ENCODE results near the gene MFF.
A peak's percentile ranks its signal among the peaks of the same experiment; 100 is the strongest.

Gene MFF

DNA sequence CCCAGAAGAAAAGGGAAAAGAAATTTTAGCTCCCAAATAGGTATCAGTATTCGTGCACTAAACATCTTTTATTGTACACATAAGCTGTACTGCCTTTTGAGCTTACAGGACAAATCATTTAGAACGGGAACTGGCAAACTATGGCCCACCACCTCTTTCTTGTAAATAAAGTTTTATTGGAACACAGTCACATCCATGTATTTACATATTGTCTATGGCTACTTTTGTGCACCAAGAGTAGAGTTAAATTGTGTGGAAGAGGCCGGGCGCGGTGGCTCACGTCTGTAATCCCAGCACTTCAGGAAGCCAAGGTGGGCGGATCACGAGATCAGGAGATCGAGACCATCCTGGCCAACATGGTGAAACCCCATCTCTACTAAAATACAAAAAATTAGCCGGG, 48.3 kb downstream of the MFF start:
- H3K4me3 ChIP-seq (ENCODE audit: low read depth, low read length), result no peak overlapping the region
- no peaks in the 10 kb centered on the region for H3K9me3 ChIP-seq (ENCODE audit: severe bottlenecking)
- H3K36me3 ChIP-seq, result no peaks in the 10 kb centered on the region
- DNase-seq, result no peak
- TF ChIP-seq, protein P1, sequence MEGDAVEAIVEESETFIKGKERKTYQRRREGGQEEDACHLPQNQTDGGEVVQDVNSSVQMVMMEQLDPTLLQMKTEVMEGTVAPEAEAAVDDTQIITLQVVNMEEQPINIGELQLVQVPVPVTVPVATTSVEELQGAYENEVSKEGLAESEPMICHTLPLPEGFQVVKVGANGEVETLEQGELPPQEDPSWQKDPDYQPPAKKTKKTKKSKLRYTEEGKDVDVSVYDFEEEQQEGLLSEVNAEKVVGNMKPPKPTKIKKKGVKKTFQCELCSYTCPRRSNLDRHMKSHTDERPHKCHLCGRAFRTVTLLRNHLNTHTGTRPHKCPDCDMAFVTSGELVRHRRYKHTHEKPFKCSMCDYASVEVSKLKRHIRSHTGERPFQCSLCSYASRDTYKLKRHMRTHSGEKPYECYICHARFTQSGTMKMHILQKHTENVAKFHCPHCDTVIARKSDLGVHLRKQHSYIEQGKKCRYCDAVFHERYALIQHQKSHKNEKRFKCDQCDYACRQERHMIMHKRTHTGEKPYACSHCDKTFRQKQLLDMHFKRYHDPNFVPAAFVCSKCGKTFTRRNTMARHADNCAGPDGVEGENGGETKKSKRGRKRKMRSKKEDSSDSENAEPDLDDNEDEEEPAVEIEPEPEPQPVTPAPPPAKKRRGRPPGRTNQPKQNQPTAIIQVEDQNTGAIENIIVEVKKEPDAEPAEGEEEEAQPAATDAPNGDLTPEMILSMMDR (IDR thresholded peaks at IDR 0.05; ENCODE audit: low read depth, low read length), result no peak
- H3K27me3 ChIP-seq (ENCODE audit: insufficient read depth, low read depth, severe bottlenecking), result no peaks in the 10 kb centered on the region
- H3K27ac ChIP-seq, result no peak overlapping the region

DNA sequence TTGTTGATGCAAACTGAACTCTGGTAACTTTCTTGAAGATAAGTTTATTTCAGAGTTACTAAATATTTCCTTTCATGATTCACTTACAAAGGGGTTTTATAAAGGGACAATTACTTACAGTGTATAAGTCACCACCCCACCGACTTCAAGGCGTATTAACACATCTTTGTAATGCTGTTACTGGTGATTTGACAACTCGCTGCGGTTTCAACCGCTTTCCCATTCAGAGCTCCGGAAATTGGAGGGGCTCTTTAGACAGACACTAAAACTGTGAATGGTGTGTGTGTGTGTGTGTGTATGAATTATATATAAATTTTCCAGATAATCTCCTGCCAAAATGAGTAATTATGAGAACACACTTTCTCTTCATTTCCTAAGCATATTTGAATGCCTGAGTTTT, 49.1 kb downstream of the MFF start:
- no peaks in the 10 kb centered on the region for H3K27me3 ChIP-seq (ENCODE audit: insufficient read depth, low read depth, severe bottlenecking)
- no peak overlapping the region for H3K27ac ChIP-seq
- H3K4me3 ChIP-seq (ENCODE audit: low read depth, low read length), result no peak overlapping the region
- no peaks in the 10 kb centered on the region for H3K9me3 ChIP-seq (ENCODE audit: severe bottlenecking)
- DNase-seq, result no peak
- no peaks in the 10 kb centered on the region for H3K36me3 ChIP-seq
- TF ChIP-seq, protein P1 (IDR thresholded peaks at IDR 0.05; ENCODE audit: low read depth, low read length), result no peak

DNA sequence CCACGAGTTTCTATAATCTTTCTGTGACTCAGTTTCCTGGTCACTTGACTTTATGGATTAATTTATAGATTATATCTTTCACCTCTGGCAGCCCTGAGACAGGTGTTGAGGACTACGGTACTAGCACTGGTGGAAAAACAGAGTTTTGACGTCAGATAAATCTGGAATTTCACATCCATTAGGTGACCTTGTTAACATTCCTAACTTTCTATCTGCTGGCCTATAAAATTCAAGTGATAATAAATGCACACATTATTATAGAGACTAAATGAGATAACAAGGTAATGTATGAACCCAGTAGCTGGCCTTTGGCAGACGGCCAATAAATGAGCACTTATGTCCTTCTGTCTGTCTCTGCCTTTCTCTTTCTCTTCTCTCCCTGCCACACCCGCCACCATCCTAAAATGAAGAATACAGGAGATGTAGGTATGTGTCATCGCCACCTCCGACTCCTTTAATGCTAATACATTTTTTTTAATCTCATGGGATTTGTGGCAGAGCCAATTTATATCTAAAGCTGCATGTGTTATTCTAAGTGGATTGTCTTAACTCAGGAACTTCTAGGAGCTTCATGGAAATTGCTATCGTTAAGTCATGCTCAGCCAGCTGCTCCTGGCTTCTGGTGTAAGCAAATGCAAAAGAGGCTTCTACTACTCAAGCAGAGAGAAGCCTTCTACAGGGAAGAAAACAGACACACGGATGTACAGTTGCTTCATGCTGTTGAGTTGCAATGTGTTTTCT, 51.8 kb downstream of the MFF start:
- Histone ChIP-seq H3K36me3 (no peaks in the 10 kb centered on the region), H3K4me3 (ENCODE audit: low read depth, low read length) (no peak overlapping the region), H3K9me3 (ENCODE audit: severe bottlenecking) (no peaks in the 10 kb centered on the region), H3K27ac (no peak overlapping the region), H3K27me3 (ENCODE audit: insufficient read depth, low read depth, severe bottlenecking) (no peaks in the 10 kb centered on the region)
- peak; percentile 42 for DNase-seq
- TF ChIP-seq, protein P1 (IDR thresholded peaks at IDR 0.05; ENCODE audit: low read depth, low read length), result no peak

DNA sequence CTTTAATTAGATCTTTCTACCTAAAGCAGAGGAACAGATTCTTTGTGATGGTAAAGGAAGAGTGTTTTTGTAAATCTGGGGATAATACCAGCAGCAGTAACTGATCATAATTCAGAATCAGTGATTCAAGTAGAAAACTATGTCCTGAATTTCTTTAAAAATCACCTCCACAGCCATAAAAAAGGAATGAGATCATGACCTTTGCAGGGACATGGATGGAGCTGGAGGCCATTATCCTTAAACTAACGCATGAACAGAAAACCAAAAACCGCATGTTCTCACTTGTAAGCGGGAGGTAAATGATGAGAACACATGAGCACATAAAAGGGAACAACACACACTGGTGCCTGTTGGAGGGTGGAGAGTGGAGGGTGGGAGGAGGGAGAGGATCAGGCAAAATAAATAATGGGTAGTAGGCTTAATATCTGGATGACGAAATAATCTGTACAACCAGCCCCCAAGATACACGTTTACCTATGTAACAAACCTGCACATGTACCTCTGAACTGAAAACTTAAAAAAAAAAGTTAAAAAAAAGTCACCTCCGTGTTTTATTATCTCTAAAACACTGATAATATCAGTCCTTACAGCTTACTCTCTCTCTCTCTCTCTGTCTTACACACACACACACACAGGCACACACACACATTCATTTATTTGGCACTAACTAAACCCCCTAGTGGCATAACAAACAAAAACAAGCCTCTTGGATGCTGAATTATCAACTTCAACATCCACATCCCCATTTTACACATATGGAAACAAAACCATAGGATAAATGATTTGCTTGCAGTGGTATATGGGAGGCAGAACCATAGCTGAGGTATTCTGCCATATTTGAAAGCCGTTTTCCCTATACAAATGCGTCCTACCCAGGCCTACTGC, 52.7 kb downstream of the MFF start:
- Histone ChIP-seq H3K27me3 (ENCODE audit: insufficient read depth, low read depth, severe bottlenecking) (no peaks in the 10 kb centered on the region), H3K4me3 (ENCODE audit: low read depth, low read length) (no peak overlapping the region), H3K27ac (no peak overlapping the region), H3K36me3 (no peaks in the 10 kb centered on the region), H3K9me3 (ENCODE audit: severe bottlenecking) (no peaks in the 10 kb centered on the region)
- TF ChIP-seq, protein P1 (IDR thresholded peaks at IDR 0.05; ENCODE audit: low read depth, low read length), result no peak
- DNase-seq, result no peak

DNA sequence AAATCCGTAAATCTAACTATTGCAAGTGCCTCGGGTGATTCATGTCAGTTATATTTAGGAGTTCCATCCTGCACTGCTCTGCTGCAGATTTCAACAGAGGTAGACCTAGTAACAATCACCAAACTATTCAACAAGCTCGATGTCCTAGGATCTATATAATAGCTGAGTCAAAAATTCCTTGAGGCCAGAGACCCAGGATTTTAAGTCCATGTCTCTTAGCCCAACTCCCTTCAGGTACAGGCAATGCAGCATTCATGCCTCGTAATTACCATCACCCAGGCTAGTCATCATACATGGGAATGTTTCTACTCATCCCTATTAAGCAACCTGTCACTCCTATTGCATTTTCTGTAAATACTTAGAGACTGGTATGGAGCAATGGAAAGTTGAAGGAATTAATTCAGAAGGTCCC, 53.3 kb downstream of the MFF start:
- Histone ChIP-seq H3K36me3 (no peaks in the 10 kb centered on the region), H3K27me3 (ENCODE audit: insufficient read depth, low read depth, severe bottlenecking) (no peaks in the 10 kb centered on the region), H3K27ac (no peak overlapping the region), H3K4me3 (ENCODE audit: low read depth, low read length) (no peak overlapping the region), H3K9me3 (ENCODE audit: severe bottlenecking) (no peaks in the 10 kb centered on the region)
- TF ChIP-seq, protein P1 (IDR thresholded peaks at IDR 0.05; ENCODE audit: low read depth, low read length), result no peak
- DNase-seq, result no peak

Data from WERI-Rb-1 (cell line).